PC-3 (cell line): Measurements from ENCODE around the gene PRR20G. TPM values are rescaled to one million over a fixed set of nuclear protein-coding genes. Genes with fewer than 3 reads are reported as not detected.

Experiments
- ATAC-seq: fragments of 200-7000 bp; cut with Tn5 transposase; 2 replicates; pipeline ENCODE4 v1.9.1; 2020; ENCODE audit warnings: mild to moderate bottlenecking, moderate library complexity
- BruUV-seq: library from RNA; stranded (reverse); fragments of 400-500 nt; replicated peaks from 2 replicates; lab custom pipeline; 2021; lab: Mats Ljungman, UMichigan
- CTCF ChIA-PET: fragments of 300-600 bp; sonication (Branson Sonifier 250); formaldehyde crosslinking; loops from one replicate; lab custom pipeline; 2022; ENCODE audit warnings: antibody characterized with exemption; lab: Charles Lee
- POLR2A ChIA-PET: fragments of 300-600 bp; sonication (Branson Sonifier 250); formaldehyde crosslinking; loops from one replicate; lab custom pipeline; 2022; ENCODE audit warnings: antibody characterized with exemption; ENCODE audit not compliant: unreplicated experiment; lab: Charles Lee
- DNase-seq: peaks from one replicate; pipeline ENCODE4 v3.0.0-alpha.2; 2015
- H2AFZ ChIP-seq: fragments of 300-600 bp; sonication (generic); 2 replicates; pipeline ENCODE4 v1.6.0; 2016; ENCODE audit warnings: antibody characterized with exemption, low read length
- H3F3A ChIP-seq: fragments of 300-600 bp; sonication (generic); one replicate; pipeline ENCODE4 v1.6.0; 2017; ENCODE audit warnings: antibody characterized with exemption, low read length, control low read depth, mild to moderate bottlenecking; ENCODE audit not compliant: unreplicated experiment
- H3K27ac ChIP-seq: fragments of 300-600 bp; sonication (generic); 2 replicates; pipeline ENCODE4 v1.5.1; 2016; ENCODE audit warnings: mild to moderate bottlenecking, low read length
- H3K27me3 ChIP-seq: fragments of 300-600 bp; sonication (generic); 2 replicates; pipeline ENCODE4 v1.6.1; 2016; ENCODE audit warnings: low read length, mixed read lengths
- H3K36me3 ChIP-seq: fragments of 300-600 bp; sonication (generic); 2 replicates; pipeline ENCODE4 v1.6.1; 2016; ENCODE audit warnings: low read depth, mixed run types, low read length, mixed read lengths
- H3K4me1 ChIP-seq: fragments of 300-600 bp; sonication (generic); 2 replicates; pipeline ENCODE4 v1.5.1; 2016; ENCODE audit warnings: low read length; ENCODE audit not compliant: insufficient read depth
- H3K4me2 ChIP-seq: fragments of 300-600 bp; sonication (generic); 2 replicates; pipeline ENCODE4 v1.6.0; 2016; ENCODE audit warnings: low read length
- H3K4me3 ChIP-seq: fragments of 300-600 bp; sonication (generic); 2 replicates; pipeline ENCODE4 v1.5.1; 2016; ENCODE audit warnings: mild to moderate bottlenecking, low read length, mixed read lengths
- H3K79me2 ChIP-seq: fragments of 300-600 bp; sonication (generic); 2 replicates; pipeline ENCODE4 v1.6.1; 2017; ENCODE audit warnings: low read length, mixed read lengths
- H3K9ac ChIP-seq: fragments of 300-600 bp; sonication (generic); 2 replicates; pipeline ENCODE4 v1.6.0; 2016; ENCODE audit warnings: mild to moderate bottlenecking, low read length
- H3K9me2 ChIP-seq: fragments of 300-600 bp; sonication (generic); replicated peaks from 2 replicates; pipeline ENCODE4 v1.6.1; 2016; ENCODE audit warnings: mixed run types, low read length, mixed read lengths
- H3K9me3 ChIP-seq: fragments of 300-600 bp; sonication (generic); 2 replicates; pipeline ENCODE4 v1.6.1; 2016; ENCODE audit warnings: low read length, mixed read lengths
- H4K20me1 ChIP-seq: fragments of 300-600 bp; sonication (generic); 2 replicates; pipeline ENCODE4 v1.6.1; 2016; ENCODE audit warnings: low read length, mixed read lengths
- EZH2 ChIP-seq: fragments of 300-600 bp; sonication (generic); IDR thresholded peaks from one replicate; pipeline ENCODE4 v1.6.1; 2017; ENCODE audit warnings: antibody characterized with exemption, mild to moderate bottlenecking, low read length; ENCODE audit not compliant: unreplicated experiment
- EZH2phosphoT487 ChIP-seq: fragments of 300-600 bp; sonication (generic); IDR thresholded peaks from 2 replicates; pipeline ENCODE4 v1.6.1; 2018; ENCODE audit warnings: mild to moderate bottlenecking, antibody characterized with exemption, low read length, borderline replicate concordance
- intact Hi-C: fragments of 100-400 bp; cut with micrococcal nuclease; formaldehyde crosslinking; loops from 2 replicates; pipeline ENCODE4 v1.9.0; 2023
- total RNA-seq: library from RNA; depleted of rRNA; stranded (reverse); fragments of >200 nt; gene quantifications from 2 replicates; pipeline ENCODE4 v1.2.3, GENCODE V29; 2014
- TF ChIP-seq, protein P1 (sequence below): fragments of 300-600 bp; sonication (generic); conservative IDR thresholded peaks from 2 replicates; pipeline ENCODE4 v1.5.1; 2017; ENCODE audit warnings: antibody characterized with exemption, low read depth, mild to moderate bottlenecking, low read length

Gene PRR20G
- total RNA-seq, 1 experiment from 2014 or later: not detected

DNA sequence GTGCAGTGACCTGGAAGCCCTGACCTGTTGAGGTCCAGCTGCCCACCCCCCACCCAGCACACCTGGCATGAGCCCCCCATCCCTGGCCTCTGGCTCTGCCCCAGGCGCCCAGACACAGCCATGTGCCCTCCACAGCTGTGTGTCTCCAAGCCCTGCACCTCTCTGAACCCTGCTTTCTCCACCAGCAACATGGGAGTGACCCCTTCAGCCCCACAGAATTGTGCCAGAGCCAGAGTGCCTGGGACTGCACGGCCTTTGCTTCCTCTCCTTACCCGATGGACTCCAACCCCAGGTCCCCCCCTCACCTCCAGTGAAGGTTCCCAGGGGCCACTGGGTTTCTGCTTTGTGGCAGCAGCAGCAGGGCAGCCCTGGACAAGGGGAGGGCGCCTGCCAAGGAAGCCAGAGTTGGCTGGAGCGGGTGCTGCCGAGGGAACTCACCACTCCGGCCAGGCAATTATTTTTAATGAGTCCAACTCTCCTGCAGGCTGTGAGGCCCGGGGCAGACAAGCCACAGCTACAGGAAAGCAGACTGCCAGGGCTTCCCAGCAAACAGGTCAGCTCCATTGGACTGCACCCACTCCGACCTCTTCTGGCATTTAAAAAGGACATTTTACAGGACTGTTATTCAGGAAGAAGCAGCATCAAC lies 24.1 kb downstream of the PRR20G start:
- intact Hi-C loops: no loop called here
- no TSS peak for BruUV-seq
- no peak overlapping the region for H3K4me3 ChIP-seq
- H3K36me3 ChIP-seq: no peaks in the 10 kb centered on the region
- CTCF ChIA-PET: no interaction called here
- no peaks in the 10 kb centered on the region for H3F3A ChIP-seq
- ATAC-seq (no peak; the same call in 1 of the 2 replicates), DNase-seq (no peak)
- POLR2A ChIA-PET: no interaction called here
- no peaks in the 10 kb centered on the region for H3K9me3 ChIP-seq
- H3K27ac ChIP-seq: no peak overlapping the region
- H3K4me2 ChIP-seq: no peak overlapping the region
- no peak overlapping the region for H2AFZ ChIP-seq
- no peaks in the 10 kb centered on the region for H4K20me1 ChIP-seq
- TF ChIP-seq, protein P1, sequence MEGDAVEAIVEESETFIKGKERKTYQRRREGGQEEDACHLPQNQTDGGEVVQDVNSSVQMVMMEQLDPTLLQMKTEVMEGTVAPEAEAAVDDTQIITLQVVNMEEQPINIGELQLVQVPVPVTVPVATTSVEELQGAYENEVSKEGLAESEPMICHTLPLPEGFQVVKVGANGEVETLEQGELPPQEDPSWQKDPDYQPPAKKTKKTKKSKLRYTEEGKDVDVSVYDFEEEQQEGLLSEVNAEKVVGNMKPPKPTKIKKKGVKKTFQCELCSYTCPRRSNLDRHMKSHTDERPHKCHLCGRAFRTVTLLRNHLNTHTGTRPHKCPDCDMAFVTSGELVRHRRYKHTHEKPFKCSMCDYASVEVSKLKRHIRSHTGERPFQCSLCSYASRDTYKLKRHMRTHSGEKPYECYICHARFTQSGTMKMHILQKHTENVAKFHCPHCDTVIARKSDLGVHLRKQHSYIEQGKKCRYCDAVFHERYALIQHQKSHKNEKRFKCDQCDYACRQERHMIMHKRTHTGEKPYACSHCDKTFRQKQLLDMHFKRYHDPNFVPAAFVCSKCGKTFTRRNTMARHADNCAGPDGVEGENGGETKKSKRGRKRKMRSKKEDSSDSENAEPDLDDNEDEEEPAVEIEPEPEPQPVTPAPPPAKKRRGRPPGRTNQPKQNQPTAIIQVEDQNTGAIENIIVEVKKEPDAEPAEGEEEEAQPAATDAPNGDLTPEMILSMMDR: no peak
- TF ChIP-seq EZH2 (no peak), EZH2phosphoT487 (no peak)
- H3K9me2 ChIP-seq: no peaks in the 10 kb centered on the region
- H3K27me3 ChIP-seq: peaks cover 8% of the 10 kb centered on the region
- H3K4me1 ChIP-seq: no peaks in the 10 kb centered on the region
- no peaks in the 10 kb centered on the region for H3K79me2 ChIP-seq
- H3K9ac ChIP-seq: no peak overlapping the region

DNA sequence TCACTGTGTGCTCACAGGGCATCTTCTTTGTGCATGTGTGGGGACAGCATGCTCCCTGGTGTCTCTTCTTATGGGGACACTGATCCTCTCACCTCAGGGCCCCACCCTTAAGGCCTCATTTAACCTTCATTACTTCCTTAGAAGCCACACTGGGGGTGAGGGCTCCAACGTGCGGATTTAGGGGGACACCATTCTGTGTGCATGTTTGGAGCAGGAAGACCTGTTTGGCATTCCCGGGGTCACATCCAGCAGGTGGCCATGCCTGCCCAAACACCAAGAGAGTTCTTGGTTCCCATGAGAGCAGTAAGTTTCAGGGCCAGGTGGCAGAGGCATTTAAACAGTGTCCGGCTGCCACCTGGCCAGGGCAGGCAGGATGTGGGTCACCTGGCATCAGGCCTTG lies 24.8 kb downstream of the PRR20G start:
- H3K27ac ChIP-seq: no peak overlapping the region
- intact Hi-C loops: no loop called here

DNA sequence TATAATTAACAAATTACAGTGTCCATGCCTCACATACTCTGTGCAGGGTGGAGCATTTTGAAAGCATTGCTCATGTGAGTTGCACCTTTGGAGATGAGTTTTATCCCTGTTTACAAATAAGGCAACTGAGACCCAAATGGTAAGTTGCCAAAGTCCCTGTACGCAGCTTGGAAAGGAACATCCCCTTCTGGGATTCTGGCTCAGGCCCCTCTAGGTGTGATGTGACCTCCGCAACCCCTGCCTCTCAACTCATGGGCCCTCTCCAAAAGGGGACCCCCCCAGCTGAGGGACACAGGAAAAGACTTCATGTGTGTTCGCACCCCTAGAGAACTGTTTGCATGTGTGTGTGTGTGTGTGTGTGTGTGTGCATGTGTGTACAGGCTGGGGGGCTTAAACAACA lies 25.3 kb downstream of the PRR20G start:
- DNase-seq (no peak), ATAC-seq (no peak)
- no TSS peak for BruUV-seq
- H3K79me2 ChIP-seq: no peaks in the 10 kb centered on the region
- no peaks in the 10 kb centered on the region for H3K4me1 ChIP-seq
- H3K4me3 ChIP-seq: no peak overlapping the region
- intact Hi-C loops: no loop called here
- H3K4me2 ChIP-seq: no peak overlapping the region
- POLR2A ChIA-PET: no interaction called here
- H4K20me1 ChIP-seq: no peaks in the 10 kb centered on the region
- H3F3A ChIP-seq: no peaks in the 10 kb centered on the region
- H3K36me3 ChIP-seq: no peaks in the 10 kb centered on the region
- no peak overlapping the region for H3K9ac ChIP-seq
- H3K27ac ChIP-seq: no peak overlapping the region
- no peak overlapping the region for H2AFZ ChIP-seq
- CTCF ChIA-PET: no interaction called here
- H3K9me2 ChIP-seq: no peaks in the 10 kb centered on the region
- TF ChIP-seq, protein P1: no peak
- H3K9me3 ChIP-seq: no peaks in the 10 kb centered on the region
- peaks cover 8% of the 10 kb centered on the region for H3K27me3 ChIP-seq

More for the DNA sequence above, 24.8 kb downstream of the PRR20G start:
- Histone ChIP-seq H3K4me2 (no peak overlapping the region), H3F3A (no peaks in the 10 kb centered on the region), H3K4me1 (no peaks in the 10 kb centered on the region), H3K9ac (no peak overlapping the region), H3K79me2 (no peaks in the 10 kb centered on the region), H2AFZ (no peak overlapping the region), H3K9me3 (no peaks in the 10 kb centered on the region), H3K36me3 (no peaks in the 10 kb centered on the region), H4K20me1 (no peaks in the 10 kb centered on the region), H3K4me3 (no peak overlapping the region), H3K9me2 (no peaks in the 10 kb centered on the region), H3K27me3 (peaks cover 8% of the 10 kb centered on the region)
- DNase-seq (no peak), ATAC-seq (no peak)
- CTCF ChIA-PET: no interaction called here
- POLR2A ChIA-PET: no interaction called here
- TF ChIP-seq EZH2phosphoT487 (no peak), EZH2 (no peak)
- TF ChIP-seq, protein P1: no peak
- BruUV-seq: no TSS peak
